GM23248 (cell line): ENCODE results near the gene OPRD1. TPM values are rescaled to one million over a fixed set of nuclear protein-coding genes. Genes with fewer than 3 reads are reported as not detected.
"Not testable (repeated sequence)": the region's sequence is repeated elsewhere in the genome, so short reads cannot be mapped to it uniquely, and the experiment has no call there.

Experiments
- DNase-seq: peaks from one replicate; pipeline ENCODE4 v3.0.0-alpha.2; 2015
- H2AFZ ChIP-seq: fragments of 200-600 bp; sonication (generic); 2 replicates; pipeline ENCODE4 v1.6.1; 2016; ENCODE audit warnings: antibody characterized with exemption
- H3F3A ChIP-seq: fragments of 200-600 bp; sonication (generic); 2 replicates; pipeline ENCODE4 v1.6.1; 2016; ENCODE audit warnings: mild to moderate bottlenecking, antibody characterized with exemption, mixed run types; ENCODE audit not compliant: insufficient read depth
- H3K27ac ChIP-seq: fragments of 200-600 bp; sonication (generic); 2 replicates; pipeline ENCODE4 v1.5.1; 2016; ENCODE audit warnings: mild to moderate bottlenecking
- H3K27me3 ChIP-seq: fragments of 200-600 bp; sonication (generic); replicated peaks from 2 replicates; pipeline ENCODE4 v1.6.1; 2016; ENCODE audit warnings: mild to moderate bottlenecking; ENCODE audit not compliant: insufficient read depth
- H3K36me3 ChIP-seq: fragments of 200-600 bp; sonication (generic); 2 replicates; pipeline ENCODE4 v1.6.1; 2016; ENCODE audit warnings: low read depth, mild to moderate bottlenecking
- H3K4me1 ChIP-seq: fragments of 200-600 bp; sonication (generic); 2 replicates; pipeline ENCODE4 v1.6.1; 2016; ENCODE audit warnings: mild to moderate bottlenecking; ENCODE audit not compliant: insufficient read depth
- H3K4me2 ChIP-seq: fragments of 200-600 bp; sonication (generic); one replicate; pipeline ENCODE4 v1.6.1; 2016; ENCODE audit warnings: mild to moderate bottlenecking; ENCODE audit not compliant: unreplicated experiment
- H3K4me3 ChIP-seq: fragments of 200-600 bp; sonication (generic); 2 replicates; pipeline ENCODE4 v1.5.1; 2016; ENCODE audit warnings: mild to moderate bottlenecking
- H3K79me2 ChIP-seq: fragments of 200-600 bp; sonication (generic); 2 replicates; pipeline ENCODE4 v1.6.1; 2016; ENCODE audit warnings: mild to moderate bottlenecking; ENCODE audit not compliant: insufficient read depth
- H3K9ac ChIP-seq: fragments of 200-600 bp; sonication (generic); 2 replicates; pipeline ENCODE4 v1.6.1; 2016; ENCODE audit warnings: mild to moderate bottlenecking
- H3K9me2 ChIP-seq: fragments of 200-600 bp; sonication (generic); 2 replicates; pipeline ENCODE4 v1.6.1; 2016; ENCODE audit warnings: mixed run types, mild to moderate bottlenecking, moderate library complexity; ENCODE audit not compliant: insufficient read depth
- H3K9me3 ChIP-seq: fragments of 200-600 bp; sonication (generic); one replicate; pipeline ENCODE4 v1.6.1; 2017; ENCODE audit warnings: low read depth
- H4K20me1 ChIP-seq: fragments of 200-600 bp; sonication (generic); 2 replicates; pipeline ENCODE4 v1.6.0; 2016; ENCODE audit not compliant: insufficient read depth
- EZH2 ChIP-seq: fragments of 200-600 bp; sonication (generic); IDR thresholded peaks from 2 replicates; pipeline ENCODE4 v1.6.1; 2018; ENCODE audit warnings: antibody characterized with exemption, mild to moderate bottlenecking; ENCODE audit not compliant: insufficient read depth, poor library complexity, severe bottlenecking
- EZH2phosphoT487 ChIP-seq: fragments of 200-600 bp; sonication (generic); IDR thresholded peaks from 2 replicates; pipeline ENCODE4 v1.6.1; 2018; ENCODE audit warnings: antibody characterized with exemption, moderate library complexity, mild to moderate bottlenecking, low read depth; ENCODE audit not compliant: insufficient read depth
- WGBS, 2 experiments: methylation state at CpG; one replicate each; pipeline ENCODE4 v1.1.6; 2015 to 2017; ENCODE audit warnings: low lambda C conversion rate in 2 of 2, low coverage in 1 of 2; ENCODE audit errors: missing lambda C conversion rate in 2 of 2; 5-methylcytosine and 5-hydroxymethylcytosine counted together
- in situ Hi-C: fragments of 300-500 bp; cut with MboI; formaldehyde crosslinking; loops from 2 replicates; pipeline ENCODE4 v1.15.0; 2020
- polyA plus RNA-seq: library from polyadenylated mRNA; unstranded; fragments of >200 nt; fragmentation: Nextera tagmentation; extraction: Ambion mirVana; gene quantifications from 2 replicates; pipeline ENCODE4 v1.2.1, GENCODE V29; 2016
- total RNA-seq: library from RNA; depleted of rRNA; stranded (reverse); fragments of >200 nt; shearing (Covaris generic); gene quantifications from 2 replicates; pipeline ENCODE4 v1.2.3, GENCODE V29; 2014

Gene OPRD1
- total and polyA plus RNA-seq, 2 experiments from 2014 or later, result not detected

DNA sequence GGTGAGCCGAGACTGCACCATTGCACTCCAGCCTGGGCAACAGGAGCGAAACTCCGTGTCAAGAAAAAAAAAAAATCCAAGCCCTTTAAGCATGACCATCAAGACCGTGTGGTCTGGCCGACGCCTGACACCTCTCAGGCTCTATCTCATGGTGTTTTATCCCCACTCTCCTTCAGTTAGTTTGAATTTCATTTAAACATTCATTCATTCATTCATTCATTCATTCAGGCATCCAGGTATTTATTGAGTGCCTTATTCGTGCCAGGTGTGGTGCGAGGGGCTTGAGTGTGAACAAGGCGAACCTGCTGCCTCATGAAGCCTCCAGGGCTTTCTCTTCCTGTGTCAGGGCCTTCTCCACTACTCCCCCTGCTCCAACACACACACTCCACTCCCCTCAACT is 22.6 kb upstream of the OPRD1 start:
- 81 to 84% methylated on average over 9 of the region's 9 CpGs for WGBS, 2 experiments
- Histone ChIP-seq H3K9me3 (no peaks in the 10 kb centered on the region), H3K27me3 (no peaks in the 10 kb centered on the region), H3K4me3 (no peak overlapping the region), H3K36me3 (no peaks in the 10 kb centered on the region), H3K4me1 (no peaks in the 10 kb centered on the region), H4K20me1 (no peaks in the 10 kb centered on the region), H3K9me2 (no peaks in the 10 kb centered on the region), H3K79me2 (no peaks in the 10 kb centered on the region), H3K4me2 (no peak overlapping the region), H3K27ac (no peak overlapping the region), H3F3A (no peaks in the 10 kb centered on the region), H3K9ac (no peak overlapping the region), H2AFZ (no peak overlapping the region)
- no peak for DNase-seq
- in situ Hi-C loops, result loop anchor here (5.0 to 10.0 kb wide), 3 partner anchors 88 to 405 kb away; no protein-coding TSS in a partner anchor
- TF ChIP-seq EZH2 (no peak), EZH2phosphoT487 (no peak)

DNA sequence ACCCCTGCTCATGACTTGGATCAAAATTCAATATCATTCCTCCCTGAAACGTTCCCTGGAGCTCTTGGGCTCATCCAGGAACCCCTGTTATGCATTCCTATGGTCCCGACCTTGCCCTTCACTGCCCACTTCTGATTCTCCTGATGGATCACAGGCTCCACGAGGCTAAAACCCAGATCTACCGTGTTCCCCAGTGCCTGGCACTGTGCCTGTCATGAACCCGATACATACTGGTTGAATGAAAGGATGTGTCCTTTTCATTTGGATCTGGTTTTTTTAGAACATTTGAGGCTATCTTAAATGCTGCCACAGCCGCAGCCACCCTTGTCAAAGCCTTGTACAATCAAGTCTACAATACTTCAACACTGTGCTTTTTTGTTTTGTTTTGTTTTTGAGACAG is 22.2 kb upstream of the OPRD1 start:
- Histone ChIP-seq H3K4me3 (no peak overlapping the region), H3K9me2 (no peaks in the 10 kb centered on the region), H3K79me2 (no peaks in the 10 kb centered on the region), H3K27ac (no peak overlapping the region), H3K9ac (no peak overlapping the region), H3K4me1 (no peaks in the 10 kb centered on the region), H3K36me3 (no peaks in the 10 kb centered on the region), H3K4me2 (no peak overlapping the region), H4K20me1 (no peaks in the 10 kb centered on the region), H3K9me3 (no peaks in the 10 kb centered on the region), H3F3A (no peaks in the 10 kb centered on the region), H3K27me3 (no peaks in the 10 kb centered on the region), H2AFZ (no peak overlapping the region)
- no peak for TF ChIP-seq EZH2phosphoT487
- TF ChIP-seq EZH2, result no peak
- WGBS, 2 experiments, result 51 to 53% methylated on average over 6 of the region's 6 CpGs
- no peak for DNase-seq
- in situ Hi-C loops, result loop anchor here (5.0 to 10.0 kb wide), 3 partner anchors 87 to 405 kb away; no protein-coding TSS in a partner anchor

DNA sequence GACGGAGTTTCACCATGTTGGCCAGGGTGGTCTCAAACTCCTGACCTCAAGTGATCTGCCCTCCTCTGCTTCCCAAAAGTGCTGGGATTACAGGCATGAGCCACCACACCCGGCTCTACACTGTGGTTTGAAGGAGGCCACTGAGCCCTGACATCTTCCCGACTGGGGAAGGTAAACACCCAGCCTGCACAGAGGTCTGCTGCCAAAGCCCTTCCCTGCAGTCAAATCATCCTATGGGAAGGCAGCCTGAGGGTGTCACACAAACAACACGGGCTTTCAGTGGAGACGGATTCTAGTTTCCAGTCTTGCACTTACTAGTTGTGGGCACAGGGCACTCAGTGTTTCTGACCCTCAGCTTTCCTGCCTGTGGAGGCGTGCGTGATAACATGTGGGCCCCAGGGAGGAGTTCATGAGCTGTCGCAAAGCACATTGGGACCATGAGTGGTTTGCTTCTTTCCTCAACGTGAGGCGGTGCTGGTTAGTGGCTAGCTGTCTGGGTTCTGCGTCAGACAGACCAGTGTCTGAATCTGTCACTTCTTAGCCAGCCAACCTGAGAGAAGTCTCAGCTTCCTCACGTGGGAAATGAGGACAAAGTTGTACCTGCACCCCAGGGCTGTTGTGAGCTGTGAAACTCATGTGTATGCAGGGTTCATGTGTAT is 21.5 kb upstream of the OPRD1 start:
- TF ChIP-seq EZH2 (no peak), EZH2phosphoT487 (no peak)
- Histone ChIP-seq H3K4me1 (no peaks in the 10 kb centered on the region), H3K27ac (no peak overlapping the region), H3K9me3 (no peaks in the 10 kb centered on the region), H3K79me2 (no peaks in the 10 kb centered on the region), H3K9me2 (no peaks in the 10 kb centered on the region), H3K9ac (no peak overlapping the region), H3K36me3 (no peaks in the 10 kb centered on the region), H2AFZ (no peak overlapping the region), H3F3A (no peaks in the 10 kb centered on the region), H4K20me1 (no peaks in the 10 kb centered on the region), H3K27me3 (no peaks in the 10 kb centered on the region), H3K4me2 (no peak overlapping the region), H3K4me3 (no peak overlapping the region)
- WGBS, 2 experiments, result 57 to 61% methylated on average over 12 of the region's 12 CpGs
- in situ Hi-C loops, result no loop called here
- no peak for DNase-seq

DNA sequence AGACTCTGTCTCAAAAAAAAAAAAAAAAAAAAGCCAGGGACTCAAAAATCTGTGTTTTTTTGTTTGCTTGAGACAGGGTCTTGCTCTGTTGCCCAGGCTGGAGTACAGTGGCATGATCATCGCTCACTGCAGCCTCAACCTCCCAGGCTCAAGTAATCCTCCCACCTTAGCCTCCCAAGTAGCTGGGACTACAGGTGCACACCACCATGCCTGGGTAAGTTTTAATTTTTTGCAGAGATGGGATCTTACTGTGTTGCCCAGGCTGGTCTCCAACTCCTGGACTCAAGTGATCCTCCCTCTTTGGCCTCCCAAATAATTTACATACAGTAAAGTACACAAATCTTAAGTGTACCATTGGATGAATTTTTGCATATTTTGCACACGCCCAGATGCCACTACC is 20.0 kb upstream of the OPRD1 start:
- in situ Hi-C loops, result not testable (repeated sequence)

DNA sequence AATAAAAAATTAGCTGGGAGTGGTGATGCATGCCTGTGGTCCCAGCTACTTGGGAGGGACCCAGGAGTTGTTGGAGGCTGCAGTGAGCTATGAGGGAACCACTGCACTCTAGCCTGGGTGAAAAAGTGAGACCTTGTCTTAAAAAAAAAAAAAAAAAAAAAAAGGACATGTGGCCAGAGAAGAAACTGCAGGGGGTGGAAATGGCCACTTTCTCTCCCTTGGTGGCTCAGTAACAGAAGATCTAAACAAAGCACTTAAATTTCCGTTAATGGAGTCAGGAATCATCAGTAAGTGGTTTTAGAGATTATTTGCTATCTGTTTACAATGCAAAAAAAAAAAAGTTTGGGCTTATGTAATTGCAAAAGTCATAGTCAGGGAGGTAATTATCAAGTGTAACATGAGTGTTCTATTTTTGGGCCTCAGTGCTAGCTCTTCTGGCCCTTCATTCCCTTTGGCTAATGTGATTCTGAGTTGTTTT is 19.3 kb upstream of the OPRD1 start:
- no peaks in the 10 kb centered on the region for H3K9me3 ChIP-seq
- H3K9ac ChIP-seq, result no peak overlapping the region
- in situ Hi-C loops, result no loop called here
- no peaks in the 10 kb centered on the region for H3K4me1 ChIP-seq
- H3K4me2 ChIP-seq, result no peak overlapping the region
- TF ChIP-seq EZH2 (no peak), EZH2phosphoT487 (no peak)
- H3F3A ChIP-seq, result no peaks in the 10 kb centered on the region
- H3K27ac ChIP-seq, result no peak overlapping the region
- peaks cover 5% of the 10 kb centered on the region; the same call in 1 of the 2 replicates for H3K27me3 ChIP-seq
- WGBS, 2 experiments, result 41 to 48% methylated on average over 1 of the region's 1 CpG
- no peaks in the 10 kb centered on the region for H3K9me2 ChIP-seq
- no peaks in the 10 kb centered on the region for H3K79me2 ChIP-seq
- no peaks in the 10 kb centered on the region for H3K36me3 ChIP-seq
- no peaks in the 10 kb centered on the region for H4K20me1 ChIP-seq
- H2AFZ ChIP-seq, result no peak overlapping the region
- no peak for DNase-seq
- H3K4me3 ChIP-seq, result no peak overlapping the region

More for the DNA sequence above, 20.0 kb upstream of the OPRD1 start:
- H3K9me3 ChIP-seq, H3K4me2 ChIP-seq, H3K9ac ChIP-seq, H3K9me2 ChIP-seq, H3K27me3 ChIP-seq, H3F3A ChIP-seq, H3K4me1 ChIP-seq, H2AFZ ChIP-seq, DNase-seq, H3K4me3 ChIP-seq, H3K36me3 ChIP-seq, H3K27ac ChIP-seq, H4K20me1 ChIP-seq, H3K79me2 ChIP-seq: not testable (repeated sequence)
- WGBS, 2 experiments, result 67 to 78% methylated on average over 2 of the region's 2 CpGs

DNA sequence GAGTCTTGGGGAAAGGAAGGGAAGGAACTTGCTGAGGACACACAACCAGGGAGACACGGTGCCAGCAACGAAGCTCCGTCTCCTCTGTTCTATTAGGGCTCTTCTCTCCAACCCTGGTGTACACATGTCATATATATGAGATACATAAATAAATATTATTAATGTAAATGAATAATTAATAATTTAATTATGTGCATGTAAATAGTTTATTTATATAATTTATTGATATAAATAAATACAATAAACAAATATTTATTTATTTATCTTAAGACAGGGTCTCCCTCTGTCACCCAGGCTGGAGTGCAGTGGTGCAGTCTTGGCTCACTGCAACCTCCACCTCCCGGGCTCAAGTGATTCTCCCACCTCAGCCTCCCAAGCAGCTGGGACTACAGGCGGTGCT is 17.4 kb upstream of the OPRD1 start:
- H3K9me3 ChIP-seq, H3K4me2 ChIP-seq, H3K79me2 ChIP-seq, H4K20me1 ChIP-seq, in situ Hi-C loops, H2AFZ ChIP-seq, H3K27me3 ChIP-seq, H3K9ac ChIP-seq, H3K4me3 ChIP-seq, H3K4me1 ChIP-seq, H3K36me3 ChIP-seq, H3K27ac ChIP-seq, DNase-seq, H3F3A ChIP-seq, H3K9me2 ChIP-seq: not testable (repeated sequence)
- 84 to 87% methylated on average over 5 of the region's 5 CpGs for WGBS, 2 experiments
